Neuronal stem cell (in vitro differentiated cells): Measurements from ENCODE around the gene SYNE1.

ENCODE experiments used
- DNase-seq: peaks from one replicate; pipeline ENCODE4 v3.0.0-alpha.2; 2013; ENCODE audit warnings: low spot score
- H2AFZ ChIP-seq: one replicate; pipeline ENCODE4 v1.6.1; 2013; ENCODE audit warnings: mild to moderate bottlenecking, low read length, inconsistent platforms
- H2AK5ac ChIP-seq: 2 replicates; pipeline ENCODE4 v1.6.1; 2013; ENCODE audit warnings: low read depth, mild to moderate bottlenecking, inconsistent platforms, low read length, moderate library complexity, mixed read lengths
- H2BK120ac ChIP-seq: 2 replicates; pipeline ENCODE4 v1.6.1; 2013; ENCODE audit warnings: low read depth, mild to moderate bottlenecking, inconsistent platforms, low read length, moderate library complexity, mixed read lengths
- H2BK12ac ChIP-seq: one replicate; pipeline ENCODE4 v1.6.1; 2013; ENCODE audit warnings: low read length, inconsistent platforms
- H2BK15ac ChIP-seq: 2 replicates; pipeline ENCODE4 v1.6.1; 2013; ENCODE audit warnings: mild to moderate bottlenecking, low read length, inconsistent platforms, mixed read lengths
- H2BK5ac ChIP-seq: one replicate; pipeline ENCODE4 v1.6.1; 2013; ENCODE audit warnings: inconsistent platforms, mild to moderate bottlenecking, low read length, moderate library complexity
- H3K14ac ChIP-seq: one replicate; pipeline ENCODE4 v1.6.1; 2013; ENCODE audit warnings: low read length, inconsistent platforms
- H3K18ac ChIP-seq: 2 replicates; pipeline ENCODE4 v1.6.1; 2013; ENCODE audit warnings: low read length, inconsistent platforms
- H3K23ac ChIP-seq: 2 replicates; pipeline ENCODE4 v1.6.1; 2013; ENCODE audit warnings: low read depth, mild to moderate bottlenecking, mixed read lengths, low read length, inconsistent platforms; ENCODE audit not compliant: poor library complexity
- H3K27ac ChIP-seq: replicated peaks from 3 replicates; pipeline ENCODE4 v1.5.1; 2013; ENCODE audit warnings: low read length, inconsistent platforms
- H3K27me3 ChIP-seq, 3 experiments: 2 replicates each; pipeline ENCODE4 v1.6.1; 2013; ENCODE audit warnings: low read length in 3 of 3, mild to moderate bottlenecking in 2 of 3, inconsistent platforms in 1 of 3, low read depth in 1 of 3, mixed read lengths in 1 of 3, moderate library complexity in 1 of 3; ENCODE audit not compliant: control insufficient read depth in 3 of 3, insufficient read depth in 3 of 3
- H3K36me3 ChIP-seq, 2 donors: replicated peaks in 1 of 2; 2 replicates each; pipeline ENCODE4 v1.6.1; 2013; ENCODE audit warnings: low read length in 2 of 2; ENCODE audit not compliant: control insufficient read depth in 2 of 2, insufficient read depth in 2 of 2
- H3K4ac ChIP-seq: 2 replicates; pipeline ENCODE4 v1.6.1; 2013; ENCODE audit warnings: inconsistent platforms, mild to moderate bottlenecking, low read length, moderate library complexity
- H3K4me1 ChIP-seq, 2 donors: 1 replicate in 1 of 2; 2 replicates in 1 of 2; pipeline ENCODE4 v1.6.1; 2013; ENCODE audit warnings: low read length in 2 of 2, low read depth in 1 of 2; ENCODE audit not compliant: control insufficient read depth in 2 of 2, insufficient read depth in 1 of 2
- H3K4me2 ChIP-seq: one replicate; pipeline ENCODE4 v1.6.1; 2013; ENCODE audit warnings: mild to moderate bottlenecking, low read length, inconsistent platforms; ENCODE audit not compliant: insufficient read depth, poor library complexity, severe bottlenecking
- H3K4me3 ChIP-seq, 2 donors: 2 replicates each; pipeline ENCODE4 v1.5.1; 2013; ENCODE audit warnings: low read length in 2 of 2, mild to moderate bottlenecking in 2 of 2, inconsistent platforms in 1 of 2, moderate library complexity in 1 of 2
- H3K79me1 ChIP-seq: one replicate; pipeline ENCODE4 v1.6.1; 2013; ENCODE audit warnings: low read depth, mild to moderate bottlenecking, inconsistent platforms, low read length, moderate library complexity
- H3K9ac ChIP-seq: one replicate; pipeline ENCODE4 v1.6.1; 2013; ENCODE audit warnings: mild to moderate bottlenecking, low read depth, low read length, inconsistent platforms; ENCODE audit not compliant: poor library complexity
- H3K9me3 ChIP-seq, 2 donors: replicated peaks in 1 of 2; 2 replicates each; pipeline versions ENCODE3 to v1.6.1; 2013; ENCODE audit warnings: low read length in 2 of 2, mild to moderate bottlenecking in 2 of 2, inconsistent platforms in 1 of 2, low read depth in 1 of 2, mixed read lengths in 1 of 2, moderate library complexity in 1 of 2; ENCODE audit not compliant: control insufficient read depth in 2 of 2, insufficient read depth in 1 of 2
- H4K8ac ChIP-seq: one replicate; pipeline ENCODE4 v1.6.1; 2013; ENCODE audit warnings: low read depth, mild to moderate bottlenecking, inconsistent platforms, low read length, moderate library complexity
- H4K91ac ChIP-seq: one replicate; pipeline ENCODE4 v1.6.1; 2013; ENCODE audit warnings: low read length, low read depth, mild to moderate bottlenecking, inconsistent platforms; ENCODE audit not compliant: poor library complexity
- WGBS, 2 donors: extraction: QIAGEN DNeasy Blood & Tissue Kit; methylation state at CpG; one replicate each; pipeline ENCODE4 v1.1.7; 2013; ENCODE audit warnings: missing lambda C conversion rate in 2 of 2, mixed read lengths in 1 of 2; ENCODE audit not compliant: insufficient read length in 2 of 2, insufficient replicate concordance in 1 of 2; ENCODE audit errors: extremely low coverage in 2 of 2; 5-methylcytosine and 5-hydroxymethylcytosine counted together

SYNE1 gene

GRCh38 chr6:152458648-152459644 is 178.2 kb downstream of the SYNE1 start:
- Histone ChIP-seq H3K4me3 (no peak overlapping the region), H3K4me1 (peaks cover 0 to 2% of the 10 kb centered on the region in 2 donors), H3K36me3 (no peaks in the 10 kb centered on the region), H2AK5ac (no peak overlapping the region), H3K4me2 (no peak overlapping the region), H3K79me1 (no peaks in the 10 kb centered on the region), H3K9me3 (no peaks in the 10 kb centered on the region), H2BK120ac (no peak overlapping the region), H3K9ac (no peak overlapping the region), H3K27me3 (no peaks in the 10 kb centered on the region), H2BK5ac (no peak overlapping the region), H3K27ac (no peak overlapping the region), H3K14ac (no peak overlapping the region), H2BK12ac (no peak overlapping the region), H3K23ac (no peak overlapping the region), H3K18ac (no peak overlapping the region), H3K4ac (no peak overlapping the region), H4K91ac (no peak overlapping the region), H2BK15ac (no peak overlapping the region), H2AFZ (no peak overlapping the region), H4K8ac (no peak overlapping the region)
- WGBS, 2 donors = no CpG with 5 or more reads among the region's 8 CpGs
- DNase-seq = no peak

DNA sequence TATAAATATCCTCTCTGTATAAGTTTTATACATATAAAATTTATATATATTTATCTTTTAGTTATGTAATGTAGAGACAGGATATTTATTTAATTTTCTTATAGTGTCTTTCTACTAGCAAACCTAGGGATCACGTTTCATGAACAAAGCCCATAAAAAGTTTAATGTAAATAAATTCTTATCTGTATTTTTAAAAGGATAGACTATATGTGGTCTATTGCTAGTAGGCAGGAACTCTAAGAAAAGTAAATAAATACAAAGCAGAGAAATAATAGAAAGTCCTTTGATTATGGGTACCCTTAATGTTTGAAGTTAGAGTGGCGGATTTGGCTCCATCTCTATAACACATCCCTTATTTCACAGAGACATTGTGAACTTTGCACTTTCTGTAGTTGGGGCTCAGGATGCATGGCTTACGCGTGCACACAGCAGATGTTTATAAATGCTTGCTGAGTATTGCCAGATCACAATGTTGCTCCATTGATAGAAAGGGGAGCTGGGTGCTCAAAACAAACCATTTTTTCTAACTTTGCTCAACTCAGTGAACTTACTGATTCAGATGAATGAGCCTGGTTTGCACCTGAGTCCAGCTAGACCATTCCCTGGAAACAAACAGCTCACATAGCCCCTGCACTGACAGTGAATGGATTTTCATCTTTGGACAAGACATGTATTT is 179.1 kb downstream of the SYNE1 start:
- DNase-seq = no peak
- no peak overlapping the region for H4K91ac ChIP-seq
- peaks cover 0 to 2% of the 10 kb centered on the region in 2 donors for H3K4me1 ChIP-seq
- H3K4me2 ChIP-seq = no peak overlapping the region
- H2BK120ac ChIP-seq = no peak overlapping the region
- no peak overlapping the region for H4K8ac ChIP-seq
- H3K9me3 ChIP-seq = no peaks in the 10 kb centered on the region
- no peak overlapping the region for H2BK5ac ChIP-seq
- H3K4me3 ChIP-seq = no peak overlapping the region
- H3K27me3 ChIP-seq = no peaks in the 10 kb centered on the region
- no peak overlapping the region for H3K14ac ChIP-seq
- no peaks in the 10 kb centered on the region for H3K36me3 ChIP-seq
- no peak overlapping the region for H2AK5ac ChIP-seq
- H2AFZ ChIP-seq = no peak overlapping the region
- no peak overlapping the region for H3K23ac ChIP-seq
- WGBS, 2 donors = no CpG with 5 or more reads among the region's 4 CpGs
- no peak overlapping the region for H3K27ac ChIP-seq
- H3K79me1 ChIP-seq = no peaks in the 10 kb centered on the region
- no peak overlapping the region for H2BK15ac ChIP-seq
- no peak overlapping the region for H3K4ac ChIP-seq
- H3K18ac ChIP-seq = no peak overlapping the region
- H2BK12ac ChIP-seq = no peak overlapping the region
- H3K9ac ChIP-seq = no peak overlapping the region

- H3K27me3 ChIP-seq = no peaks in the 10 kb centered on the region
Observed at GRCh38 chr6:152454003-152454402, 183.2 kb downstream of the SYNE1 start.

GRCh38 chr6:152453421-152453820 is 183.7 kb downstream of the SYNE1 start:
- H3K9ac ChIP-seq = no peak overlapping the region
- no CpG with 5 or more reads among the region's 7 CpGs for whole genome bisulfite sequencing, 2 donors
- DNase-seq = no peak

More at GRCh38 chr6:152454003-152454402, 183.2 kb downstream of the SYNE1 start:
- no CpG with 5 or more reads among the region's 3 CpGs for WGBS, 2 donors
- DNase-seq = no peak
- Histone ChIP-seq H3K14ac (no peak overlapping the region), H4K91ac (no peak overlapping the region), H4K8ac (no peak overlapping the region), H3K27ac (no peak overlapping the region), H3K9ac (no peak overlapping the region), H2BK15ac (no peak overlapping the region), H3K36me3 (no peaks in the 10 kb centered on the region), H2AK5ac (no peak overlapping the region), H2BK120ac (no peak overlapping the region), H2BK5ac (no peak overlapping the region), H2AFZ (no peak overlapping the region), H2BK12ac (no peak overlapping the region), H3K23ac (no peak overlapping the region), H3K4me1 (peaks cover 0 to 2% of the 10 kb centered on the region in 2 donors), H3K79me1 (no peaks in the 10 kb centered on the region), H3K4ac (no peak overlapping the region), H3K9me3 (no peaks in the 10 kb centered on the region), H3K4me3 (no peak overlapping the region), H3K18ac (no peak overlapping the region), H3K4me2 (no peak overlapping the region)

More at GRCh38 chr6:152453421-152453820, 183.7 kb downstream of the SYNE1 start:
- Histone ChIP-seq H3K4ac (no peak overlapping the region), H2BK5ac (no peak overlapping the region), H3K4me3 (no peak overlapping the region), H3K36me3 (no peaks in the 10 kb centered on the region), H2BK12ac (no peak overlapping the region), H4K91ac (no peak overlapping the region), H3K23ac (no peak overlapping the region), H4K8ac (no peak overlapping the region), H2AFZ (no peak overlapping the region), H3K79me1 (no peaks in the 10 kb centered on the region), H3K27me3 (no peaks in the 10 kb centered on the region), H3K4me2 (no peak overlapping the region), H2AK5ac (no peak overlapping the region), H2BK15ac (no peak overlapping the region), H3K18ac (no peak overlapping the region), H3K14ac (peak overlapping the region; percentile 14), H3K27ac (no peak overlapping the region), H3K4me1 (no peaks in the 10 kb centered on the region), H2BK120ac (no peak overlapping the region), H3K9me3 (no peaks in the 10 kb centered on the region)
